HG03108 (cell line): Measurements from ENCODE around the gene CDH18.

Experiments
- ATAC-seq: cut with Tn5 transposase; IDR thresholded peaks from one replicate; pipeline ENCODE4 v1.9.1; 2021; ENCODE audit warnings: moderate library complexity; ENCODE audit not compliant: unreplicated experiment

The CDH18 gene

DNA sequence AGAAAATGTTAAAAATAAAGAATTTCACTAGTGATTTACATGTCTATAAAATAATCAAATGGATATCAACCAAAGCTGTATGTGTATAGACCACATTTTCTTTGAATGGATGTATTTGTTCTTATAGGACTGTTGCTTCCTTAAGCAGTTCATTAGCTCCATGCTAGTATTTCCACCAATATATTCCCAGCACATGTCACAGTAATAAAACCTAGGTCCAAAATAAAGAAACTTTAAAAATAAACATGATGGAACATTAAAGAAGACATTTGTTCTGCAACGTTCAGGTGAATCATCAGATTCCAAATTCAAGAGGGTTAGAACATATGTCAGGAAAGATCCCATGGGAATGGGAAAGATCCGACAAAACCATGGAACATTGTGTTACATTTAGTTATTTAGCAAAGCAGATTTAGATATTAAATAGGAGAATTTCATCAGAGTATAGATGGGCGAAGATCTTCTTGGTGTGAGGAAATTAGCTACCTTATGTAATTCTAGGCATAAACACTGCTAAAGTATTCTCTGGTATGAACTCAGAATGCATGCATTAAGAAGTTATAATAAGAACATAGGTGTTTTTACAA lies 490.7 kb downstream of the CDH18 start:
- ATAC-seq = no peak

GRCh38 chr5:19496056-19496455 lies 491.9 kb downstream of the CDH18 start:
- no peak for ATAC-seq

DNA sequence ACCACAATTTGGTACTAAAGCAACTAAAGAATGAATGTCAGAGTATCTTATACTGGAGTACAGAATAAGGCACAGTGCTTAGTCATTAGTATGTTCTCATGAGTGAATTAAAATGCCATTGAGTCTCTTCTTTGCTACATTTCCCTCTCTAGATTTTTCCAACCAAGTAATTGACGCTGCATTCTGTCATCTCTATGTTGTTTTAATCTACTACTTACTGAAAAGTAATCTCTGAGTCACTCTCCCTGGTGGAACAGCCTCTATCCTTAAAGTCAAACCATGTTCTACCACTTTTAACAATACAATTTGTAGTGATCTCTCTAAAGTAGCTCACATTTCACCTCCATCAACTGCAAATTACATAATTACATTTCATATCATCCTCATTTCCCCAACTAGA lies 495.1 kb downstream of the CDH18 start:
- ATAC-seq = no peak

DNA sequence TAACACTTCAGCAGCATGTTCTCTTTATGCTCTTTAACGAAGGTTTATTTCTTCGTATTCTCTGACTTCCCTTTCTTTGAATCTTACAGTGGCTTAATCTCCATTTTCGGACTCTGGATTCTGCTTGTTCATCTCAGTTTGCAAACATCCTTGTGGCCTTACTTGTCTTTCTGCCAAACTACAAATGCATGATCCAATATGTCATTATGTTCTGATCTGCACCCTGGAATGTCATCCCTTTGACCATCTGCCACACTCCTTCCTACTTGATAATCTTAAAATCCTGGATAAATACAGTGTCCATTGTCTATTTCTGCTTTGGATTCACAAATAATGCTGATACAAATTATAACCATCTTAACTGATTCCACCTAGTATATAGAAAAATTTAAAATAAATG lies 499.2 kb downstream of the CDH18 start:
- no peak for ATAC-seq

DNA sequence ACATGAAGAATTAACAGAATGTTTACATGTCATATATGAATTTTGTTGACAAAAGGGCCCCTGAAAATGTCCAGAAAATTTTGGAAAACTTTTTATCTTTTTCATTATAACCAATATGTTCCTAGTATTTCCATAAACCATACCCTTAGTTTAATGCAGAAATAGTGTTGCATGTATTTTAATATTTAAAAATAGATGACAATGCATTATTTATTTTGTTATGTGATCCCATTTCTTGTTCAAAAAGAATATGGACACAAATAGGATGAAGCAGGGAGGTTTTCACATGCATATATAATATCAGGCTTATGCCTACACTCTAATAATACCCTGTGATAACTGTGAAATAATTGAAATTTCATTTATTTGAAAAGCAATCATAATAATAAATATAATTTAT lies 500.5 kb downstream of the CDH18 start:
- ATAC-seq = no peak

GRCh38 chr5:19479562-19479961 lies 508.4 kb downstream of the CDH18 start:
- ATAC-seq = no peak

DNA sequence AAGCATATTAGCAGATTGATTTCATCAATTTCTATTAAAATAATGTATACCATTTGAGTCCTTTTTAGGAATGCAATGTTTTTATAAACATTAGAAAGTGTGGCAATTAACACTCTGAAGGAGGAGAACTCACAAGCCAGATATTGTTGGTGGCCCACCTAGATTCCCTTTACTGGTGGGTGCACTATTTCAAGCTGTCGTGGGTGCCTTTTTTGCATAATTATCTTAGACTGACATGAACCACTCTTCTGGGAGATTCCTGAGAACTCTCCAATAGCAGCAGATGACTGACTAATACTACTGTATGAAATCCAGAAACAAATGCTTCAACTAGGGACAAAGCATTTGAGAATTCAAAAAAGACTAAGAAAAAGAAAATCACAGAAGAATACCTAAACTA lies 526.0 kb downstream of the CDH18 start:
- no peak for ATAC-seq

DNA sequence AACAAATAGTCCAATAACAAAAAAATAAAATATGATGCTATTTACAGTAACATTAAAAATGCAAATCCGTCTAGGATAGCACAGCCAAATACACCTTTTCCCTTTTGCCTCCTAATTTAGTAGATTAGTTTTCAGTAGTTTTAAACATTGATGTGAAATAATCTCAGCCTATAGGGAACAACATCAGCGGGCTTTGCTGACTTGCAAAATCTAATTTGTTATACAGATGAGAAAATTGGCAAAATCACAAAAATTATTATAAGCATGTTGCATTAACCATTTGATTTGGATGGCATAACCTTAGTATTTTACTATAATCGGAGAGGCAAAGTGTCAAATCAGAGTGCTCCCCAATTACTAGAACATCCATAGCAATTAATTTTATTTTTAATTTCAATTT lies 563.5 kb downstream of the CDH18 start:
- no peak for ATAC-seq
